ENCODE data around the gene GSG1L. TPM values are rescaled to one million over a fixed set of nuclear protein-coding genes. Genes with fewer than 3 reads are reported as not detected.
A peak's percentile ranks its signal among the peaks of the same experiment; 100 is the strongest.

Gene GSG1L
- total RNA-seq, 1 experiment from 2014 or later, result 2.3 TPM

DNA sequence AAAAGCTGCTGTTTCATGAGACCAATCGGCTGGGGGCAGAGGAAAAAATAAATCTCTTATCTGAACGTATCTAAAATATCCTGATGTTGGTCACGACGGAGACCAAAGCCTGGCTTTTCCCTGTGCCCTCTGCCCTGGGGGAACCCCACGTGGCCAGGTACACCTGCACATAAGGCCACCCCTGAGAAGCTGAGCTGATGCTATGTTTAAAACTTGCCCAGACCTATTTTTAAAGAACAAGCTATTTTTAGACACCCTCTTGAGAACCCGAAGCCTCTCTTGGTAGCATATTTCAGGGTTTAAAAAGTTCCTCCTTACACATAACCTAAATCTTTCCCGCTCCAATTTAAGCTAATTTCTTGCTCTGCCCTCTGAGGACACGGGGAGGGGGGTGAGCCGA, 210.4 kb downstream of the GSG1L start:
- in situ Hi-C loops (cut with HindIII; ENCODE audit: low pct_unique_long_range_greater_than_20kb, low sequenced_read_pairs), result no loop called here
- no peak for DNase-seq (ENCODE audit: low read depth)

DNA sequence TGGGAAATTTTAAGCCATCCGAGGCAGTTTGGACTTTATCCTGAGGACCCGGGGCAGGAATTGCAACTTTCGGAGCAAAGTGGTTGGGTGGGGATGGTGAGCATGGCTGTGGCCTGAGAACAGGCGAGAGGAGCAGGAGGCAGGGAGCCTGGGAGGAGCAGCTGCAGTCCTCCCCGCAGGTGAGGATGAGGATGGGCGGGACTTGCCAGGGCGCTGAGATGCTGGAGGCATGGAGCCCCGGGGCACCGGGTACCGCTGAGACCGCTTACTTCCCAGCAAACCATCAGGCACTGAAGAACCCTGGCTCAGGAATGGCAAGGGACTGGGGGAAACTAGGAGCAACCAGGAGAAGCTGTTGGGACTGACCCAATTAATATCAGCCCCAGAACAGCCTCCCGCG, 210.8 kb downstream of the GSG1L start:
- in situ Hi-C loops (cut with HindIII; ENCODE audit: low pct_unique_long_range_greater_than_20kb, low sequenced_read_pairs), result no loop called here
- no peak for DNase-seq (ENCODE audit: low read depth)

DNA sequence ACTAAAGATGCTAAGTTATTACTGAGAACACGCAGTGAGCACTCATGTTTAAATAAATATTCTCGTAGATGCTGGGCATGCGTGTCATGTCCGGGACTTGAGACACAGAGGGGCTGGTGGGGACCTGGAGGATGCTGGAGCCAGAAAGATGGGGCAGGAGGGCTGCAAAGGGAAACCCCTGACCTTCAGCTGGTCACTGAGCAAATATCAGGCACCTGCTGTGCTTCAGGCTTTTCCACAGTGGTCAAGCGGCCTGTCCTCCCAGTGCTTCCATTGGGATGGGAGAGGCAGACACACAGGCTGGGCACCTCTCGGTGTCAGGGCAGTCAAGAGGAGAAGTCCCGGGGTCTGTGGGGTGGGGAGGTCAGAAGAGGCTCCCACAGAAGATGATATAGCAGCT, 211.4 kb downstream of the GSG1L start:
- no peak for DNase-seq (ENCODE audit: low read depth)
- in situ Hi-C loops (cut with HindIII; ENCODE audit: low pct_unique_long_range_greater_than_20kb, low sequenced_read_pairs), result no loop called here

DNA sequence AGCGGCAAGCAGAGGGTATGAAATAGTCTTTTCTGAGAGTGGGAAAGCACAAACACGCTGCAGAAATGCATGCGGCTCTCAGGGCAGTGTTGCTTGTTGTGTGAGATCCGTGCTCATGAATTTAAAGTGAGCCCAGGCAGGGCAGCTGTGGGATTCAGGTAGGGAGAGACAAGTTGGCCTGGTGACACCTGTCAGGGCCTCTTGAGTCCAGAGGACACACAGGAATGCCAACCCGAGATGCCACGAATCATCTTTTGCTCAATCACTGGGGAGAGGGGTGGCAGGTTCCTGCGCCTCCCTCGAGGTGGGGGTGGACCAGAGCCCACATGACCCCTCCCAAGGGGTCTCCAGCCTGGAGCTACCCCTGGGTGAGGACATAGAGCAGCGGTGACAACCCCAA, 211.9 kb downstream of the GSG1L start:
- in situ Hi-C loops (cut with HindIII; ENCODE audit: low pct_unique_long_range_greater_than_20kb, low sequenced_read_pairs), result no loop called here
- DNase-seq (ENCODE audit: low read depth), result no peak

DNA sequence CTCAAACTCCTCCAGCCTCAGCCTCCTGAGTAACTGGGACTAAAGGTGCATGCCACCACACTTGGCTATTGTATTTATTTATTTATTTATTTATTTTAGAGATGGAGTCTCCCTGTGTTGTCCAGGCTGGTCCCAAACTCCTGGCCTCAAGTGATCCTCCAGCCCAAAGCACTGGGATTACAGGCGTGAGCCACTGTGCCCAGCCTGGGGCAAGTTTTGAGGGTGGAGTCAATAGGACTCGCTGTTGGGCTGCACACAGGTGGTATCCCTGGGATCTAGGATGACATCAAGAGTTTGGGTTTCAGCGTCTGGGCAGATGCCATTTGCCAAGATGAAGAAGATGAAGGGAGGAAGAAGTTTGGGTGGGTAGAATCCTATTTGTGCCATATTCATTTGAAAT, 213.9 kb downstream of the GSG1L start:
- in situ Hi-C loops (cut with HindIII; ENCODE audit: low pct_unique_long_range_greater_than_20kb, low sequenced_read_pairs), result no loop called here
- DNase-seq (ENCODE audit: low read depth), result no peak

DNA sequence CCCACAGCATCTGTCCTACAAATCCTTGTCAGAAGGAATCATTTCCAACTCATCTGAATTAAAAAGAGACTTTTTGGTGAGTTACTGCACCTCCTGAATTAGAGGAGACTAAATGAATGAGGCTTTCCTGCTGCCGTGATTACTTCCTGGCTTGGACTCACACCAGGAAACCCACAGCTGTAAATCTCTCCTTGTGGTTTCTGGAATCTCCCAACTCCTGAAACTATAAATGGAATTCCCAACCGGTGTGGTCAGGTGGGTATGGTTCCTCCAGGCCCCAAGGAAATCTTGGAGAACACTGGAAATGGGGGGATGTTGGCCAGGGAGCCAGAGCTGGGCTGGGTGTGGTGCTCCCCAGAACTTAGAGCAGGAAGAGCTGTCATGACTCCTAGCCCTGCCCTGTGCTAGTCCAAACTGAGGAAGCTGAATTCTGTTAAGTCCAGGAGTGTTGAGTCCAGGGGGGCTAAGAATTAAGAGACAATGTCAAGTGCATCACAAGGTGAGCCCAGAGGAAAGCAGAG, 216.4 kb downstream of the GSG1L start:
- in situ Hi-C loops (cut with HindIII; ENCODE audit: low pct_unique_long_range_greater_than_20kb, low sequenced_read_pairs), result no loop called here
- DNase-seq (ENCODE audit: low read depth), result peak; percentile 46

DNA sequence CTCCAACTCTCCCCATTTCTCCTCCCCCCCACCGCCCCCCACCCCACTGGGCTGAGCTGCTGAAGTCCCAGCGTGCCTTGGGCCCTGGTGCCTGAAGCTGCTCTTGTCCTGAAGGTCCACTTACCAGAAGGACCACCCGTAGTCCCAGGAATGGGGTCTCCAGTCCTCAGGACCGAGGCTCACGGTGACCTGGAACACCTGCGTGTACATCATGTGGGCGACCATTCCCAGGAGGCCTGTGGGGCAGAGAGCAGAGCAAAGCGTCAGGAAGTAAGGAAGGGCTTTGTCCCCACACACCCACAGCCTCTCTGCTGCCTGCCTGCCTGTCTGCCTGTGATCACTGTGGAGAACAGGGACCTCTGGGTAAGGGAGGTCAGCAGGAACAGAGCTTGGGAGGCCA, 218.7 kb downstream of the GSG1L start:
- DNase-seq (ENCODE audit: low read depth), result no peak
- in situ Hi-C loops (cut with HindIII; ENCODE audit: low pct_unique_long_range_greater_than_20kb, low sequenced_read_pairs), result no loop called here

DNA sequence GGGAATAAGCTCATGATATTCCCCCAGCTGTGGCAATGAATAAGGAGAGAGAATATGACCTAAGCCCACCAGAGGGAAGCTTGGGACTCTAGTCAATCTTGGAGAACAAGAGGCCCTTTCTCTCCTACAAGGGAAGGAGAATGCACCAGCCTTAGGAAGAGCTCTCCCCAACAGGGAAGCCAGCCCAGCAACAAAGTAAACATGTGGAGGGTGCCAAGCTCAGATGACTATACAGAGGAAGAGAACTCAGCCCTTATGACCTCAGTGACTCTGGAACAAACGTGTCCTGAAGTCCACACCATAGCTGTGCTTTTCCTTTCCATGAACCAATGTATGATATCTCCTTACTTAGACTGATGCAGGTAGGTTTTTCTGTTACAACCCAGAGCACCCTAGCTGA, 219.7 kb downstream of the GSG1L start:
- in situ Hi-C loops (cut with HindIII; ENCODE audit: low pct_unique_long_range_greater_than_20kb, low sequenced_read_pairs), result no loop called here
- no peak for DNase-seq (ENCODE audit: low read depth)

DNA sequence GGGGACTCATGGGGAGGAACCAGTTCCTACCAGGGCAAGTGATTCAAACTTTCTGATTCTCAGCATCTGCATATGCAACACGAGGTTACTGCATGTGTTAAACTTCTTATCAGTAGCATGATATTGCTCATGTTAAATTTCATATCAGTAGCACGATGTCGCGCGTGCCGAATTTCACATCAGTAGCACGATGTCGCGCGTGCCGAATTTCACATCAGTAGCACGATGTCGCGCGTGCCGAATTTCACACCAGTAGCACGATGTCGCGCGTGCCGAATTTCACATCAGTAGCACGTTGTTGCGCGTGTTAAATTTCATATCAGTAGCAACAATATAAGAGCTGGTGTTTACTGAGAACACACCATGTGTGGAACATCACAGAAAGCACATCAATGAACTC, 221.6 kb downstream of the GSG1L start:
- in situ Hi-C loops (cut with HindIII; ENCODE audit: low pct_unique_long_range_greater_than_20kb, low sequenced_read_pairs), result no loop called here
- no peak for DNase-seq (ENCODE audit: low read depth)

DNA sequence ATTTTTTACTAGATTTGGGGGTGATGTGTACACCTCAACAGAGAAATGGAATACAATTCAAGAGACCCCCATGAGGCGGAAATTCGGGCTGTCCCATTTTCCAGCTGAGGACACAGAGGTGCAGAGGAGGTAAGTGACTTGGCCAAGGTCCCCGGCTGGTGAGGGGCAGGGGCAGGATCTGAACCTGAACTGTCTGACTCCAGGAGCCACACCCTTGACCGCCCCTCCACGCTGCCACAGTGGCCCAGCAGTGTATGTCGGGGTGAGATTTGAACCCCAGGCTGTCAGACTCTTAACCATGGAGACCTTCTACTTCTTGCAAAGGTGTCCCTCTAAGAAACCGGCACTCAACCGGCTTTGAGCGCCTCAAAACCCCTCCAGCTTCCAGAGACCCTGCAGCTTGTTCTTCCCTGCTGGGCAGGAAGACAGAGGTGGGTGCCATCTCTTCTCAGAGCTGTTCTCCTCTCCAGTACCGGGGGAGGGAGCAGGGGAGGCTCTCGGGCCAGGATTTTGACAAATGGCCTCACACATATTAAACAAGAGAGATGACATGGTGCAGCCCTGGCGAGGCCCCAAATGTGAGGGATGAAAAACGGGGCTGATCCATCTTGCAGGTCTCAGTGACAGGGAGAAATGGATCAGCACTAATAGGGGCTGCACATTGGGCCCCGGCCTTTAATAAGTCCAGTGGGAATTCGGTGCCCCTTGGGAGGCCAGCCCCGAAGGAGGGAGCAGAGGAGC, 222.3 kb downstream of the GSG1L start:
- in situ Hi-C loops (cut with HindIII; ENCODE audit: low pct_unique_long_range_greater_than_20kb, low sequenced_read_pairs), result no loop called here
- DNase-seq (ENCODE audit: low read depth), result no peak

DNA sequence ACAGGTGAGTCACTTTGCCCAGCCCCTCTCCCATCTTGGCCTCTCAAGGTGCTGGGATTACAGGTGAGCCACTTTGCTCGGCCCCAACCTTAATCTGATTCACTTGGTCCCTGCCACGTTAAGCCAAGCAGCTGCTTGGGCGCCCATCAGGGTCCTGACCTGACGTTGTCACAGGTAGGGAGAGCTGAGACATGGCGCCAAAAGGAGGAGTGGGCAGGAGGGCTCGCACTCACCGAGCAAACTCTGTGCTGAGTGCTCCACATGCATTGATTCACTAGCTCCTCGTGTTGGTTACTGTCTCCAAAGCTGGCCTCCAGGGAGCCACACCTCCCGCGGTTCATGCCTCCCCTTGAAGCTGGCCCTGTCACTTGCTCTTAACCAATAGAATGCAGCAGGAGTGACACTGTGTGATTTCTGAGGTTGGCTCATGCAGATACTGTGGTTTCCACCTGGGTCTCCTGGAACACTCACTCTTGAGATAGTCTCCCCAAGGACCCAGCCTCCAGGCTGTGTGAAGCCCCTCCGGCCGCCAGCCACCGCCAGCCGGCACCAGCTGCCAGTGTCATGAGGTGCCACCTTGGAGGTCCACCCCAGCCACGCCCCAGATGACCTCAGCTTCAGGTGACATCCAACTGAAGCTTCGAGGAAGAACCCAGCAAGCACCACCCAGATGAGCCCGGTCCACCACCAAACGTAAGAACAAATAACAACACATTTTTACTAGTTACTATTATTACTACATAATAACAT, 223.0 kb downstream of the GSG1L start:
- in situ Hi-C loops (cut with HindIII; ENCODE audit: low pct_unique_long_range_greater_than_20kb, low sequenced_read_pairs), result no loop called here
- DNase-seq (ENCODE audit: low read depth), result no peak

DNA sequence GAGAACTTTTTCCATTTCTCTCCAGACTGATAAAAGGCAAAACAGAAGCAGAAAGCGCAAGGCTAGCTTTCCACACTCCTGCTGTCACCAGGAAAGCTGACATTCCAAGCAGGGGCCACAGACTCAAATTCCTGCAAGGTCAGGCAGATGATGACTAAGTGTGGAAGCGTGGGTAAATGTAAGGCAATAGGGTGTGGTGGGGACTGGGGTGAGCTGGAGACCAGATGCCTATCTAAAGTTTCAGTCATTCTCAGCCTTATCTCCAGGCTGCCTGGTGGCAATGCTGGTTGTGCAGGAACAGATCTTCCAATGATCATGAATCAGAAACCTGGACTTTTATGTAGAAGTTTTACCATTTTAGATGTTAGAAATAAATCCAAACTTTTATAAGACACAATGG, 224.1 kb downstream of the GSG1L start:
- in situ Hi-C loops (cut with HindIII; ENCODE audit: low pct_unique_long_range_greater_than_20kb, low sequenced_read_pairs), result no loop called here
- no peak for DNase-seq (ENCODE audit: low read depth)

DNA sequence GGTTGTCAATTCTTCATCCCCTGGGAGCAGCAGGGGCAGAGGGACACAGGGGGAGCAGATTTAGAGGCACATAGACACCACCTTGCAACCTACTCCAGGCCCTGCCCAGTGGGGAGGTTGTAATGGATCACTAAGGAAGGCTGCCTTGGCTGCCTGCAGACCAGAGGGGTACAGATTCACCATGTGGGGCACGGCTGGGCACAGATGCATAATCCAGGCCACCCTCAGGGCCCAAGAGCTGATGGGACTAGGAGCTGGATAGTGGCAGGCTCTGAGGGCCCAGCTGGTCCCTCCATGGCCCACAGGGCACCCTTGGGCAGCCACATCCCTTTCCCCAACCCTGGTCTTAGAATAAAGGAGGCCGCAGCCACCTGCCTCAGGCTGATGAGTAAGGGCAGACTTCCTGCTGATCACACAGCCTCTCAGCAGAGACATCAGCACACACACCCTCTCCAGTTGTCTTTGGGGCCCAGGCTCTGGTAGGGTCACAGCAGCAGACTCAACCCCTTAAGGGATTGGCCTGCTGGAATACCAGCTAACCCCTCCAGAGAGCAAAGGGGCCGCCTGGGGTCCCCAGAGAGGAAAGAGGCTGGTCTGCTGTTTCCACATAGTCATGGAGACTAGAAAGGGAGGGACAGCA, 224.9 kb downstream of the GSG1L start:
- no peak for DNase-seq (ENCODE audit: low read depth)
- in situ Hi-C loops (cut with HindIII; ENCODE audit: low pct_unique_long_range_greater_than_20kb, low sequenced_read_pairs), result no loop called here

DNA sequence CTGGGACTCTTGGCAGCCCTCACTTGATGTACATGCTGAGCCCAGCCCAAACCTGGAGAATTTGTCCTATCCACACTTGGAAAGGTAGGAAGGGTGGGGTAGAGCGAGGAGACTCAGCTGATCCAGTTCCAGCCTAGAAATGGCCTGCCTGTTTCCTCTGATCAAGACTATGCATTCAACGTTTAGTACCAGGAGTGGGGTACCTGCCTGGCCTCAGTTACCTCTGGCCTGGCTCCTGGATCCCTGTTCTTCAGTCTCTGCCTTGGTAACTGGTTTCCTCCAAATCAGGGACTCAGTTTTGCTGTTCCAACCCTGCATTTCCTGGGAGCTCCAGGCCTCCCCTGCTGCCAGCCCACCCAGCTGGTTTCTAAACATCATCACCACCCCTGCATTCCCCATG, 233.5 kb downstream of the GSG1L start:
- in situ Hi-C loops (cut with HindIII; ENCODE audit: low pct_unique_long_range_greater_than_20kb, low sequenced_read_pairs), result no loop called here
- no peak for DNase-seq (ENCODE audit: low read depth)

DNA sequence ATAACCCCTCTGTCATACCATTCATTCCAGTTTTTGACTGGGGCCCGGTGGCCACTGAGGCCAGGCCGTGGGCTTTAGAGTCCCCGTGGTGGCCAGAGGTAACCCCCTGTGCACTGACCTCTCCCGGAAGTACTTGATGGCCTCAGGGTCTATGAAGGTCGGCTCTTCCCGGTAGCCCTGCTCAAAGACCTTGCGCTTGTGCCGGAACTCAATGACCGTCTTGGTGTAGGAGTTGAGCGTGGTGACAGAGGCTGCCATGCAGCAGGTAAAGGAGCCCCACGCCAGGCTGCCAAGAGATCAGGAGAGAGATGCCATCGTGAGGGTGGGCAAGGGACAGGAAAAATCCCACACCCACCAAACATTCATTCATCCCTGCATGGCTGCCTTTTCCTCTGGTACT, 234.8 kb downstream of the GSG1L start:
- in situ Hi-C loops (cut with HindIII; ENCODE audit: low pct_unique_long_range_greater_than_20kb, low sequenced_read_pairs), result no loop called here
- no peak for DNase-seq (ENCODE audit: low read depth)

DNA sequence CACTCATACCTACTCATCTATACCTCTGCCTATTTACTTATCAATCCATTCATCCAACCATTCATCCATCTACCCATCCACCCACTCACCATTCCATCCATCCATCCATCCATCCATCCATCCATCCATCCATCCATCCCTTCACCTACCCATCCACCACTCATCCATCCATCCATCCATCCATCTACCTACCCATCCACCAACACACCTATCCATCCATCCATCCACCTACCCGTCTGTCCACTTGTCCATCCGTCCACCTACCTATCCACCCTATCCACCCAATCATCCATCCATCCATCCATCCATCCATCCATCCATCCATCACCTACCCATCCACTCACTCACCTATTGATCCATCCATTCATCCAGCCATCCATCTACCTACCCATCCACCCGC, 235.7 kb downstream of the GSG1L start:
- in situ Hi-C loops (cut with HindIII; ENCODE audit: low pct_unique_long_range_greater_than_20kb, low sequenced_read_pairs), result no loop called here
- no peak for DNase-seq (ENCODE audit: low read depth)

DNA sequence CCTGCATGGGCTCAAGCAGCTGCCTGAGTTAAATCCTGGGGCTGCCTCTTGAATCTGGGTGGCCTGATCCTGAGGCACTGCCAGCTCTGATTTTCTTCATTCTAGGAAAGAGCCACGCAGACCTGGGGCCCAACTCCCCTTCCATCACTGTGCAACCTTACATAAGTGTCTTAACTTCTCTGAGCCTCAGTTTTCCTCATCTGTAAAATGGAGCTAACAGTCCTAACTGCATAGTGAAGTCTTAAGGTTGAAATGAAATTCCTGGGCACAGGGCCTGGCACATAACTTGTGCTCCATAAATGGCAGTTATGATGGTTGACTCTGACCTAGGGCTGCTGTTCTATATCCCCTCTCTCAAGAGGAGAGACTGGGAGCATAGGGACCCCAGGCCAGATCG, 236.6 kb downstream of the GSG1L start:
- DNase-seq (ENCODE audit: low read depth), result no peak
- in situ Hi-C loops (cut with HindIII; ENCODE audit: low pct_unique_long_range_greater_than_20kb, low sequenced_read_pairs), result no loop called here

DNA sequence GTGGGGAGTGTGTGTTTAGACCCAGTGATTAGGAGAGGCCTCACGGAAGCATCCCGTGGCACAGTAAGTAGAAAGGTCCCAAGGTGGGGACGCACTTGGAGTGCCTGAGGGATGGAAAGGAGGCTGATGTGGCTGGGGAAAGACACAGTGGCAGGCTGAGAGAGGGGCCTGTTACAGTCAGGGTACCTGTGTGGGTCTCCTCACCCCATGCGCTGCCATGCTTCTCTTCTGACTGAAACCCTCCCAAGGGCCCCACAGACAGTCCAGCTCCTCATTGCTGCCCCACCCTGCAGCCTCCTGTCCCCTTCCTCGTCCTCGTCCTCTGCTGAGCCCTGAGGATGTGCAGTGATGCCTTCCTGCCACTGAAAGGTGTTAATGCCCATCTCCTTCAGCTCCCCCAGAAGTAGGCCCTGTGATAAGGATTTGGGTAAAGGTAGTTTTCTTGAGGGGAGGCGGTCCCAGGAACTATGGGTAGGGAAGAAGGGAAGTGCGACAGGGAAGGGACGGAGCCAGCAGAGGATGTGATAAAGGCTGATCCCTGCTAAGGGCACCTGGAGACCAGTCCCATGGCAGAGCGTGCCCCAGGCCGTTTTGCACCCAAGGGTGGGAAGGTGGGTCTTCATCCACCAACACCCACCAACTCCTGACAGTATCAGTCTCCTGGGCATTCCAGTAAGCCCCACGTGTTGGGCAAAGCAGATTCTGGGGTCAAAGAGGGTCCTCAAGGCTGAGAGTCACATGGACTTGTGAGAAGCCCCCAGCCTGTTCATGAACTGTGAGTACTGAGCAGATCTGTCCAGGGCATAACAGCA, 237.2 kb downstream of the GSG1L start:
- DNase-seq (ENCODE audit: low read depth), result no peak
- in situ Hi-C loops (cut with HindIII; ENCODE audit: low pct_unique_long_range_greater_than_20kb, low sequenced_read_pairs), result no loop called here

DNA sequence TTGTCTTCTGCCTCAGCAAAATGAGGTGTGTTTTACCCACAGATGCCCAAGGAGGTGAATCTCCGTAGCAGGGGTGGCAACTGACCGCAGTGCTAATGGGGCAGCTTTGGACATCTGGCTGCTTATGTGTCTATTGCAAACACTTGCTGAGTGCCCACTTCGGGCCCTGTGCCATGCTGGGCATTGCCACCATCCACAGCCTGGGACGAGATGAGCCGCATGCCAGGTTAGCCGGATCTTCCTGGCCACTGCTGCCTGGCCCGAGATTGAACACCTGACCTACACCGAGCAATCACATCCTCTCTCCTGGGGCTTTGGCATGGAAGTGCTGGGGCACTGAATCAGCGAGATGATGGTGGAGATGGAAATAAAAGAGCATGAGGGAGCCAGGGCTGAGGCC, 238.7 kb downstream of the GSG1L start:
- no peak for DNase-seq (ENCODE audit: low read depth)
- in situ Hi-C loops (cut with HindIII; ENCODE audit: low pct_unique_long_range_greater_than_20kb, low sequenced_read_pairs), result no loop called here

Measured in Caki2 (cell line).